ENCODE results near the gene TIMM21.

- TF ChIP-seq, protein P1, sequence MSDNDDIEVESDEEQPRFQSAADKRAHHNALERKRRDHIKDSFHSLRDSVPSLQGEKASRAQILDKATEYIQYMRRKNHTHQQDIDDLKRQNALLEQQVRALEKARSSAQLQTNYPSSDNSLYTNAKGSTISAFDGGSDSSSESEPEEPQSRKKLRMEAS (IDR thresholded peaks at IDR 0.05): no peak
- TF ChIP-seq CREB1 (IDR thresholded peaks at IDR 0.05; ENCODE audit: low read depth) (no peak), EP300 (IDR thresholded peaks at IDR 0.05; ENCODE audit: borderline replicate concordance) (no peak), CEBPB (IDR thresholded peaks at IDR 0.05) (no peak), EGR1 (IDR thresholded peaks at IDR 0.05) (no peak), RAD21 (IDR thresholded peaks at IDR 0.05; ENCODE audit: low read depth) (peak; percentile 69), REST (IDR thresholded peaks at IDR 0.05; ENCODE audit: low read depth) (no peak), TAF1 (IDR thresholded peaks at IDR 0.05; ENCODE audit: low read depth) (no peak), NFIC (IDR thresholded peaks at IDR 0.05) (no peak)
These were observed 31.4 kb upstream of the TIMM21 start for GRCh38 chr18:74116633-74117554.
